Lung (tissue), 12 donors: ENCODE data around the gene PWWP2B. TPM values are rescaled to one million over a fixed set of nuclear protein-coding genes. Genes with fewer than 3 reads are reported as not detected.

Source experiments
- ATAC-seq: fragments of 200-7000 bp; cut with Tn5 transposase; one replicate; pipeline ENCODE4 v1.9.1; 2020; ENCODE audit warnings: moderate number of reproducible peaks; ENCODE audit not compliant: insufficient read depth, low FRiP score
- DNase-seq, 3 donors: peaks; one replicate each; pipeline ENCODE4 v3.0.0-alpha.2; 2013 to 2017
- H3K27ac ChIP-seq, 2 donors: one replicate each; pipeline ENCODE4 v1.5.1; 2013; ENCODE audit warnings: mild to moderate bottlenecking in 2 of 2, moderate library complexity in 2 of 2, control low read depth in 1 of 2, inconsistent platforms in 1 of 2, low read depth in 1 of 2, low read length in 1 of 2
- H3K27me3 ChIP-seq, 3 donors: one replicate each; pipeline ENCODE4 v1.5.1; 2013; ENCODE audit warnings: low read length in 2 of 3; ENCODE audit not compliant: control insufficient read depth in 3 of 3, insufficient read depth in 3 of 3
- H3K36me3 ChIP-seq, 4 donors: one replicate each; pipeline ENCODE4 v1.5.1; 2013; ENCODE audit warnings: low read length in 4 of 4, mild to moderate bottlenecking in 1 of 4, moderate library complexity in 1 of 4; ENCODE audit not compliant: control insufficient read depth in 4 of 4, insufficient read depth in 4 of 4
- H3K4me1 ChIP-seq, 5 donors: one replicate each; pipeline ENCODE4 v1.5.1; 2013; ENCODE audit warnings: low read length in 5 of 5, mild to moderate bottlenecking in 2 of 5, moderate library complexity in 1 of 5; ENCODE audit not compliant: control insufficient read depth in 5 of 5, insufficient read depth in 5 of 5
- H3K4me3 ChIP-seq: one replicate; pipeline ENCODE4 v1.5.1; 2013; ENCODE audit warnings: mild to moderate bottlenecking, control low read depth, moderate library complexity
- H3K9ac ChIP-seq, 2 donors: one replicate each; pipeline ENCODE4 v1.5.1; 2013; ENCODE audit warnings: low read length in 2 of 2, control low read depth in 1 of 2; ENCODE audit not compliant: insufficient read depth in 1 of 2
- H3K9me3 ChIP-seq, 4 donors: one replicate each; pipeline ENCODE4 v1.5.1; 2013; ENCODE audit warnings: low read length in 3 of 4, mild to moderate bottlenecking in 1 of 4, moderate library complexity in 1 of 4; ENCODE audit not compliant: control insufficient read depth in 4 of 4, insufficient read depth in 3 of 4
- CTCF ChIP-seq: IDR thresholded peaks from 2 replicates; pipeline ENCODE4 v1.5.1; 2012; ENCODE audit warnings: mild to moderate bottlenecking; ENCODE audit errors: control extremely low read depth, extremely low read depth
- WGBS, 2 donors: extraction: QIAGEN DNeasy Blood & Tissue Kit; methylation state at CpG; one replicate each; pipeline ENCODE4 v1.1.7; 2013; 5-methylcytosine and 5-hydroxymethylcytosine counted together
- polyA plus RNA-seq, 2 donors: library from polyadenylated mRNA; stranded (reverse); fragments of 200-250 nt; gene quantifications; one replicate each; pipeline ENCODE4 v1.2.1, GENCODE V29; 2013
- total RNA-seq, 2 donors: library from RNA; depleted of rRNA in 1 of 2; stranded (reverse); fragments of >200 nt in 1 of 2; gene quantifications; one replicate each; pipeline ENCODE4 v1.2.1, GENCODE V29; 2014 to 2021
- donor health status: control.
- donor health status: control.
- donor health status: Bipolar disorder and iron deficiency.
- donor health status: healthy.
- donor health status: DM: yes; HTN: yes; CAD: no.

The PWWP2B gene
- total and polyA plus RNA-seq, 4 donors: 20.1 to 33.4 (median 21.1) TPM

DNA sequence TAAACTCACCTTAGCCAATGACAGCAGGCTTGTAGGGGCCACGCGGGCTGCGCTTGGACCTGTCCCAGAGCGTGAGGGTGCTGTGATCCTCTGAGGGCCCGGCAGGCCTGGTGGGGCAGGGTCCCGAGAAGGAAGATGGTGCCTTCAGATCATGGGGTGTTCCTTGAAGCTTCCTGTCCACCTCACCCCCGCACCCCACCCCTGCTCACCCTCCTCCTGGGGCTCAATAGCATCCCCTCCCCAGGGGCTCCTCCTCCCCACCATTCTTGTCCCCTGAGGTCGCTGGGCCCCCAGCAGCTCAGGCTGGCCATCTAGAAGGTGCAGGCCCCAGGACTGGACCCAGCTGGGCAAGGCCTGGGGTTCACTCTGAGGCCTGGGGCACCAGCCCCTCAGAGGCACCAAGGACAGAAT is 33.9 kb downstream of the PWWP2B start:
- Histone ChIP-seq H3K4me3 (no peak overlapping the region), H3K27me3 (peaks cover 0 to 2% (median 0%) of the 10 kb centered on the region in 3 donors), H3K9me3 (peaks cover 0 to 2% (median 0%) of the 10 kb centered on the region in 4 donors), H3K36me3 (peaks cover 0 to 10% (median 0%) of the 10 kb centered on the region in 4 donors), H3K27ac (no peak overlapping the region), H3K4me1 (peaks cover 0 to 13% (median 5%) of the 10 kb centered on the region in 5 donors), H3K9ac (no peak overlapping the region)
- no peak for DNase-seq
- no peak for ATAC-seq
- TF ChIP-seq CTCF: no peak
- 93 to 99% methylated on average over 8 of the region's 8 CpGs for WGBS, 2 donors

DNA sequence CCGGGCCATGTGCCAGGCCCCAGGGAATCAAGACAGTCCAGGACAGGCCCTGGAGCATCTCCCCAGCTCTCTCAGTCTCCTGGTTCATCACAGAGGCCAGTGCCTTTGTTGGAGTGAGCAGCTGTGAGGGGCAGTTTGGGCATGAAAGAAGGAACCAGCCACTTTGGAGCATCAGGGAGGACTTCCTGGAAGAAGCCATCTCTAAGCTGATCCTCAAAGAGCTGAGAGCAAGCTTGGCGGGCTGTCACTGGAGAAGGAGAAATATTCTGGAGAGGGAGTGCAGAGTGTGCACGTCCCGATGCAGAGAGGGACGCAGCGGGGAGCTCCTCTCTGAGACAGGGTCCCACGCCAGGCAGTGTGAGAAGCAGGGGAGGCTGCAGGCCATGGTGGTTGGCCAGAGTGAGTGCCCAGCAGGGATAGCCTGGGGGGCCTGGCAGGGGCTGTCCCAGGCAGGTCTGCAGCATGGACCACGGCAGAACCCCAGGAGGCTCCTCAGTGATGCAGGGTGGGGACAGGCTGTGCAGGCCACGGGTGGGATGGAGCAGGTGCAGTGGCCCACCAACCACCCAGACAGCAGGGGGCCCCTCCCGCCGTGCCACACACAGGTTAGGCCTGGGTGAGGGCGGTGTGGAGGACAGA is 34.7 kb downstream of the PWWP2B start:
- Histone ChIP-seq H3K27me3 (peaks cover 0 to 2% (median 0%) of the 10 kb centered on the region in 3 donors), H3K4me3 (no peak overlapping the region), H3K9ac (no peak overlapping the region), H3K4me1 (peaks cover 0 to 13% (median 5%) of the 10 kb centered on the region in 5 donors), H3K36me3 (peaks cover 0 to 10% (median 0%) of the 10 kb centered on the region in 4 donors), H3K27ac (no peak overlapping the region), H3K9me3 (peaks cover 0 to 2% (median 0%) of the 10 kb centered on the region in 4 donors)
- TF ChIP-seq CTCF: no peak
- 93 to 94% methylated on average over 12 of the region's 12 CpGs for WGBS, 2 donors
- no peak for DNase-seq
- no peak for ATAC-seq

GRCh38 chr10:132432176-132432540 is 35.2 kb downstream of the PWWP2B start:
- H3K27ac ChIP-seq: no peak overlapping the region
- peaks cover 0 to 13% (median 5%) of the 10 kb centered on the region in 5 donors for H3K4me1 ChIP-seq
- ATAC-seq (no peak), DNase-seq (no peak)
- no peak overlapping the region for H3K4me3 ChIP-seq
- H3K9me3 ChIP-seq: peaks cover 0 to 2% (median 0%) of the 10 kb centered on the region in 4 donors
- no peak for TF ChIP-seq CTCF
- peaks cover 0 to 2% (median 0%) of the 10 kb centered on the region in 3 donors for H3K27me3 ChIP-seq
- 93 to 94% methylated on average over 12 of the region's 12 CpGs for WGBS, 2 donors
- no peak overlapping the region for H3K9ac ChIP-seq
- H3K36me3 ChIP-seq: peaks cover 0 to 10% (median 0%) of the 10 kb centered on the region in 4 donors
